Measurements from ENCODE around the gene KCNJ6.
A peak's percentile ranks its signal among the peaks of the same experiment; 100 is the strongest.

Gene KCNJ6

GRCh38 chr21:37863842-37864241 lies 52.4 kb downstream of the KCNJ6 start:
- peak; percentile 56 for DNase-seq (ENCODE audit: low spot score)

GRCh38 chr21:37862536-37862935 lies 53.7 kb downstream of the KCNJ6 start:
- peak; percentile 62 for DNase-seq (ENCODE audit: low spot score)

- no peak for DNase-seq (ENCODE audit: low spot score)
Observed at GRCh38 chr21:37861561-37861960, 54.7 kb downstream of the KCNJ6 start.

- DNase-seq (ENCODE audit: low spot score): no peak
Observed at GRCh38 chr21:37860416-37860815, 55.8 kb downstream of the KCNJ6 start.

GRCh38 chr21:37855647-37856625 lies 60.3 kb downstream of the KCNJ6 start:
- peak; percentile 38 for DNase-seq (ENCODE audit: low spot score)

GRCh38 chr21:37855271-37855646 lies 61.0 kb downstream of the KCNJ6 start:
- no peak for DNase-seq (ENCODE audit: low spot score)

- peak; percentile 63 for DNase-seq (ENCODE audit: low spot score)
Observed at GRCh38 chr21:37849506-37850102, 66.7 kb downstream of the KCNJ6 start.

GRCh38 chr21:37848721-37849490 lies 67.4 kb downstream of the KCNJ6 start:
- peak; percentile 42 for DNase-seq (ENCODE audit: low spot score)

GRCh38 chr21:37845535-37845934 lies 70.7 kb downstream of the KCNJ6 start:
- no peak for DNase-seq (ENCODE audit: low spot score)

GRCh38 chr21:37843191-37843590 lies 73.1 kb downstream of the KCNJ6 start:
- DNase-seq (ENCODE audit: low spot score): no peak

- no peak for DNase-seq (ENCODE audit: low spot score)
Observed at GRCh38 chr21:37842163-37842919, 73.9 kb downstream of the KCNJ6 start.

- DNase-seq (ENCODE audit: low spot score): no peak
Observed at GRCh38 chr21:37837381-37837780, 78.9 kb downstream of the KCNJ6 start.

- no peak for DNase-seq (ENCODE audit: low spot score)
Observed at GRCh38 chr21:37835481-37835880, 80.8 kb downstream of the KCNJ6 start.

- no peak for DNase-seq (ENCODE audit: low spot score)
Observed at GRCh38 chr21:37833301-37833700, 83.0 kb downstream of the KCNJ6 start.

GRCh38 chr21:37829447-37829846 lies 86.8 kb downstream of the KCNJ6 start:
- DNase-seq (ENCODE audit: low spot score): peak; percentile 35

- no peak for DNase-seq (ENCODE audit: low spot score)
Observed at GRCh38 chr21:37828991-37829390, 87.3 kb downstream of the KCNJ6 start.

- DNase-seq (ENCODE audit: low spot score): no peak
Observed at GRCh38 chr21:37828556-37828955, 87.7 kb downstream of the KCNJ6 start.

GRCh38 chr21:37827913-37828312 lies 88.3 kb downstream of the KCNJ6 start:
- no peak for DNase-seq (ENCODE audit: low spot score)

- DNase-seq (ENCODE audit: low spot score): peak; percentile 50
Observed at GRCh38 chr21:37821786-37822450, 94.3 kb downstream of the KCNJ6 start.

- no peak for DNase-seq (ENCODE audit: low spot score)
Observed at GRCh38 chr21:37821092-37821491, 95.2 kb downstream of the KCNJ6 start.

GRCh38 chr21:37819372-37819771 lies 96.9 kb downstream of the KCNJ6 start:
- no peak for DNase-seq (ENCODE audit: low spot score)
